ENCODE measurements around the gene SWI5.

DNA sequence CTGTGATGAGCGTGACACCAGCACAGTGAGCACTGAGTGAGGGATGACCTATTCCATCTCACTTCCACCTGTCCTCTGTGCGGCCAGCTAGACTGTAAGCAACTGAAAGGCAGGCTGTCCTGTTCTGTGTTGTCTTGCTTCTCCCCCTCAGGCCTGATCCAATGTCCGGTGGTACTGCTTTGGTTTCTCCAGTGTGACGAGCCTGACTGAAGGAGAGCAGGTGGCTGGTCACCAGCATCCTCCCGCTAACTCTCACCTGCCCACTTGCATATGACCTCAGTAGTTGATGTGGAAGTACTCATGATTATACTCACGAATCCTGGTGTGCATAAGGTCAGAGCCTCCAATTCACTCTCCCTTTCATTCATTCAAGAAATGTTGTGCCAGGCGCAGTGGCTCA lies 61.9 kb downstream of the SWI5 start:
- TF ChIP-seq EZH2phosphoT487 (IDR thresholded peaks at IDR 0.05; ENCODE audit: low read depth, severe bottlenecking, unreplicated experiment) (no peak), CTCF (IDR thresholded peaks at IDR 0.05; ENCODE audit: poor library complexity) (no peak)

Data from hepatocyte (in vitro differentiated cells).